ENCODE data around the gene CCDC127. TPM values are rescaled to one million over a fixed set of nuclear protein-coding genes. Genes with fewer than 3 reads are reported as not detected.

Gene CCDC127
- total RNA-seq, 1 donor from 2014 or later = 7.0 TPM

- DNase-seq (ENCODE audit: low spot score) = no peak
Measured at GRCh38 chr5:190366-191035, 27.5 kb downstream of the CCDC127 start.

DNA sequence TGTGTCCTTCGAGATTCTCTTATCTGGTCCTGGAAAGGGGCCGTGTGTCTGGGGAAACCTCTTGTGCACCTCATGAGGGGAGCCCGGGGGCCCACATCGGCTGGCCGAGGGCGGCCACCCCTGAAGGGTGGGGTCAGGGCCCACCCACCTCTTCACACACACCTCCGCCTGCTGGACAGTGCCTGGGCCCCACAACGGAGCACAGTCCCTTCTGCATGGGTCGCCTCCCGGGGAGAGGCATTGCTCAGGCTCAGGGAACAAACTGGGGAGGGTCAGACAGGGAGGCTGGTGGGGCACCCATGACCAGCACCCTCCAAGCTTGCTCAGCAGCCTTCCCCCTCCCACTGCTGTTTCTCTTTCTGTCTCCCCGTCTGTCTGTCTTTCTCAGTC lies 28.0 kb downstream of the CCDC127 start:
- DNase-seq (ENCODE audit: low spot score) = no peak

DNA sequence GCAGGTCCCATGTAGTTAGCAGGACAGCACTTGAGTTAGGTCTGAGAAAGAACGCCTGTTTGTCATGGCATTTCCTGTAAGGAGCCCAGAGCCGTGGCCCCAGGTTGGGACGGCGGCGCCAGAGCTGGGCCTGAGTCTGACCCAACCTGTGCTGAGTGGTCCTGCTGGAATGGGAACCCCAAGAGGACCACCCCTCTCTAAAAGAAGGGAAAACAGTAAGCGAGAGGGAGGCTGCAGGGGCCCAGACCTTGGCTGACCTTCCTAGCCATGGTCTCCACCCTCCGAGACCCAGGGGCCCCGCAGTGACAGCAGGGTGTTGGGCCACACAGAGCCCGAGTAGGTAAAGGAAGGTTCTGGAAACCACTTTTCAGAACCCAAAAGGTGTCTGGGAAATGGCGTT lies 28.5 kb downstream of the CCDC127 start:
- no peak for DNase-seq (ENCODE audit: low spot score)

- peak; percentile 87 for DNase-seq (ENCODE audit: low spot score)
Measured at GRCh38 chr5:188488-189481, 29.2 kb downstream of the CCDC127 start.

- no peak for DNase-seq (ENCODE audit: low spot score)
Measured at GRCh38 chr5:187617-188451, 30.1 kb downstream of the CCDC127 start.

DNA sequence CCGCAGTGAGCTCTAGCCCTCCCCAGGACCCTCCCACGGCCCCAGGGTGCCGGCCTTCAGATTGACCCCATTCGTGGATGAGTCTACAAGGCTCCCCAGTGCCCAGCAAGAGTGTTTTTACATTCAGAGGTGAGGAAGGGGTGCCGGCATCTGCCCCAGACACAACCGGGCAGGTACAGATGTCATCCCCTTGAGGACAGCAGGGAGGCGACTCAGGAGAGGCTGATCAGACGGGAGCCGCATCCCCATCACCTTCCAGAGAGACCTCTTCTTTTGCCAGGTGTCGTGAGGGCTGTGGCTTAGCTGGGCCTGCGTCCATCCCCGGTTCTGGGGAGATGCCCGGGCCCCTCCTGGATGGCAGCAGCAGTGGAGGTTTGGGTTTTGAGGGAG lies 30.9 kb downstream of the CCDC127 start:
- no peak for DNase-seq (ENCODE audit: low spot score)

DNA sequence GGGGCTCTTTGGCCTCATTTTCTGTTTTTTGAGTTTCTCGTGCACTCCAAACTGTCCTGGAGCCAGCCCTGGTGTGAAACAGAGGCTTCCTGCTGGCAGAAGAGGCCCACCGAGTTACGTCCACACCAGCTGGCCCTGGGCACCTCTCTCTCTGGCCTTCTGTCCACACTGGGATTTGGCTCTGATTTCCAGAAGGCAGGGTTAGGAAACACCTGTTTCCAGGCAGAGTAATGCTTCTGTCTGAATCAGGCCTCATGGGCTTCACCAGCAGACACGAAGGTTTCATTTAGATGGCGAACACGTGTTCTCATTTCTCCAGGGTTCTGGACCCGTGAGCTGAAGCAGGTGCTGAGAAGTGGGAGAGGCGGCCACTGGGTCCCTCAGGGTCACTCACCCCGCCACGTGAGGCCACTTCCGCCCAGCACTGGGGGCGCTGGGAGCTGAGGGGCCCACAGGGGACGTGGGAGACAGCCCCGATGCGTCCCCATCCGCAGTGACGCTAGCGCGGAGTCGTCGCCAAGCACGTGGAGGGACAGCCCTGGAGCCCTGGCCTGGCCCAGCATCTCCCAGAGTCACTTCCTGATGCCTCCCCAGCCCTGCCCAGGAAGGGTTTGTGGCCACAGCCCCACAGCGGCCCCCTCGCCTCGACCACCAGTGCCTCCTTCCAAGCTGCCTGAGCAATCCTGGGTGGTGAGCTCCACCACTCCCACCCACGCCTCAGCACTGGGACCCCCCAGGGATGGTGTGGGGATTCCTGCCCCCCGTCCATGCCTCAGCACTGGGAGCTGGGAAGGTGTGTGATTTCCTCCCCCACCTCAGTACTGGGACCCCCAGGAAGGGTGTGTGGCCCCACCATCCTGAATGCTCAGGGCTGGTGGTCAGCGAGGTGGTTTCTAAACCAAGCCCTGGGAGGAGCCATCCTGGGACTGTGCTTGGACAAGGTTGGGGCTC lies 31.6 kb downstream of the CCDC127 start:
- no peak for DNase-seq (ENCODE audit: low spot score)

- no peak for DNase-seq (ENCODE audit: low spot score)
Measured at GRCh38 chr5:185095-186070, 32.6 kb downstream of the CCDC127 start.

- no peak for DNase-seq (ENCODE audit: low spot score)
Measured at GRCh38 chr5:184471-184870, 33.5 kb downstream of the CCDC127 start.

GRCh38 chr5:182126-182525 lies 35.8 kb downstream of the CCDC127 start:
- DNase-seq (ENCODE audit: low spot score) = no peak

DNA sequence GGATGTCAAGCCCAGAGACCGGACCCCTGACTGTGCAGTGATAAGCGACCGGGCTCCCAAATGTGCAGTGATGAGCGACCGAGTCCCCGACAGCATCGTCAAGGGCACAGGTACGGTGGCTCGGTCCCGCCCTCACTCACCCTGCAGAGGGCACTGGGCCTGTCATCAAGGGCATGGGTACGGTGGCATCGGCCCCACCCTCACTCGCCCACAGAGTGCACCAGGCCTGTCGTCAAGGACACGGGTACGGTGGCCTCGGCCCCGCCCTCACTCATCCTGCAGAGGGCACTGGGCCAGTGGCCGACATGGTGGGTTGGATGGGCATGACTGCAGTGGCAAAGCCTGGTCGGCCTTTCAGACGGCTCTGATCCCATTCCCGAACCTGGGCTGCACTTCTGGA lies 36.4 kb downstream of the CCDC127 start:
- no peak for DNase-seq (ENCODE audit: low spot score)

DNA sequence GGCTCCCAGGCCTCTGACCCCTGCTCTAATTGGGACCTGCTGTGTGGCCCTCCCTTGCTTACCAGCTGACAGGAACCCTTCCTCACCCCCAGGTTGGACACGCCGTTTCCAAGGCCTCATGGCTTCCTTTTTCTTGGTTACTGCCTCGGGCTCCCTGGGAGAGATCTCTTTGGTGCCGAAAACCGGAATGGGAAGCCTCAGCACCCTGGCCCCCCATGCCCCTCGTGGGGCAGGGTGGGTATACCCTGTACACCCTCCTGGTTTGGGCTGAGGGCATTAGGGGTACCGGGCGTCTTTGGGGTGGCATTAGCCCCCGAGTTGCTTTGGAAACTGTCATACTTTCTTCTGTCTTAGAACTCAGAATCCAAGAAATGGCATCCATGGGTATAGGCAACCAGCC lies 36.8 kb downstream of the CCDC127 start:
- DNase-seq (ENCODE audit: low spot score) = no peak

GRCh38 chr5:180286-180918 lies 37.6 kb downstream of the CCDC127 start:
- no peak for DNase-seq (ENCODE audit: low spot score)

GRCh38 chr5:179401-179800 lies 38.6 kb downstream of the CCDC127 start:
- no peak for DNase-seq (ENCODE audit: low spot score)

- no peak for DNase-seq (ENCODE audit: low spot score)
Measured at GRCh38 chr5:178110-178509, 39.8 kb downstream of the CCDC127 start.

DNA sequence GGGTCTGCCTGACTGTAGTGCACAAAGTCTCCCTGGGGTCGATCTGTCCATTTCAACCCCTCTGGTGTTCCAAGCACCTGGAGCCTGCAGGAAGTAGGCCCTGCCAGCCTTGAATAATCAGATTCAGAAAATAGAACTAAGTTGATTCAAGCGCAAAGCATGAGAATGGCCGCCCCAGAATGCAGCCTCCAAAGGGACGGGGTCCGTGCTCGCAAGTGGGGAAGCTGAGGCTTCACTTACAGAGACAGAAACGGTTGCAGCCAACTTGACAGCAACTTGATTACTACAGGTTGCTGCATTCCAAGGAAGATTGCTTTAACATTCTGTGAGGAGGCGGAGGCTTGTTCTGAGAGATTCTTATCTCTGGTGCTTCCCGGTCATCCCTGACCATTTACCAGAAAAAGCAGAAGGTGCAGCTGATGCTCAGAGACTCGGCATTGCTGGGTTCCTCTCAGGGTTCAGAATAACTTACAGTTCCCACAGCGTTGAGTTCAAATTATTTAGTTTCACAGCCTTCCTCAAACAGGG lies 41.6 kb downstream of the CCDC127 start:
- no peak for DNase-seq (ENCODE audit: low spot score)

- DNase-seq (ENCODE audit: low spot score) = no peak
Measured at GRCh38 chr5:174876-175465, 43.0 kb downstream of the CCDC127 start.

- no peak for DNase-seq (ENCODE audit: low spot score)
Measured at GRCh38 chr5:174291-174600, 43.7 kb downstream of the CCDC127 start.

All from mucosa of gallbladder (tissue), 1 donor.